Suprapubic skin (tissue), 4 donors: ENCODE data around the gene LGI4. TPM values are rescaled to one million over a fixed set of nuclear protein-coding genes. Genes with fewer than 3 reads are reported as not detected.

Source experiments
- DNase-seq, 2 donors: peaks; one replicate each; pipeline ENCODE4 v3.0.0-alpha.2; 2019; ENCODE audit warnings: low spot score in 2 of 2
- H3K27ac ChIP-seq: fragments of 200-600 bp; sonication (generic); one replicate; pipeline ENCODE4 v1.5.1; 2019
- H3K27me3 ChIP-seq: fragments of 200-600 bp; sonication (generic); one replicate; pipeline ENCODE4 v1.5.1; 2019
- H3K36me3 ChIP-seq: fragments of 200-600 bp; sonication (generic); one replicate; pipeline ENCODE4 v1.5.1; 2019
- H3K4me1 ChIP-seq: fragments of 200-600 bp; sonication (generic); one replicate; pipeline ENCODE4 v1.5.1; 2019
- H3K4me3 ChIP-seq: fragments of 200-600 bp; sonication (generic); one replicate; pipeline ENCODE4 v1.5.1; 2019; ENCODE audit warnings: mild to moderate bottlenecking
- H3K9me3 ChIP-seq: fragments of 200-600 bp; sonication (generic); one replicate; pipeline ENCODE4 v1.5.1; 2019
- EP300 ChIP-seq: sonication (generic); formaldehyde crosslinking; IDR thresholded peaks from one replicate; pipeline ENCODE4 v1.6.1; 2017; ENCODE audit warnings: antibody characterized with exemption
- POLR2A ChIP-seq, 2 donors: fragments of 450-650 bp; IDR thresholded peaks; one replicate each; pipeline ENCODE4 v1.6.1; 2017; ENCODE audit warnings: antibody characterized with exemption in 2 of 2, mild to moderate bottlenecking in 2 of 2, moderate library complexity in 2 of 2
- POLR2AphosphoS5 ChIP-seq, 3 donors: sonication (generic); formaldehyde crosslinking; IDR thresholded peaks; one replicate each; pipeline ENCODE4 v1.6.1; 2017; ENCODE audit warnings: antibody characterized with exemption in 3 of 3
- WGBS: methylation state at CpG from one replicate; pipeline ENCODE4 v1.1.5; 2018; 5-methylcytosine and 5-hydroxymethylcytosine counted together
- total RNA-seq, 4 donors: library from RNA; depleted of rRNA; stranded (reverse); fragments of >200 nt; gene quantifications; one replicate each; pipeline ENCODE4 v1.1.0, GENCODE V29; 2016
- TF ChIP-seq, protein P1 (sequence below), 2 donors: fragments of 200-600 bp in 1 of 2; fragments of 450-650 bp in 1 of 2; sonication (generic) in 1 of 2; IDR thresholded peaks; one replicate each; pipeline ENCODE4 v1.5.1; 2016 to 2019; ENCODE audit warnings: antibody characterized with exemption in 2 of 2, mild to moderate bottlenecking in 1 of 2, moderate library complexity in 1 of 2

Gene LGI4
- total RNA-seq, 4 donors from 2014 or later, result 4.3 to 11.8 (median 7.8) TPM

DNA sequence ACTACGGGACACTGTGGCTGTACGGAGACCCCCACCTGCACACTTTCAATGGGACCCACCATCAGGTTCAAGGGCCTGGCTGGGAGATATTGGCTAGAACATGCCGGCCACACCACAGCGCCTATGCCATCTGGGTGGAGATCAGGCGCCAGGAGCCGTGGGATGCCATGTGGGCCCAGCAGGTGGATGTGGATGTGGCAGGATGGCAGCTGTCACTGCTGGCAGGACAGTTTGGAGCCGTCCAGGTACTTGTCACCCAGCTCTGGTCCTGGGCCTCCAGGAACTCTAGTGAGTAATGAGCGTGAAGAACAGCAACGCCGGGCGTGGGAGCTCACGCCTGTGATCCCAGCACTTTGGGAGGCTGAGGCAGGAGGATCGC is 35.0 kb downstream of the LGI4 start:
- 91% methylated on average over 11 of the region's 13 CpGs for WGBS
- Histone ChIP-seq H3K27ac (no peak overlapping the region), H3K4me3 (no peak overlapping the region), H3K36me3 (no peaks in the 10 kb centered on the region), H3K27me3 (no peaks in the 10 kb centered on the region), H3K4me1 (peaks cover 35% of the 10 kb centered on the region), H3K9me3 (no peaks in the 10 kb centered on the region)
- DNase-seq, result no peak
- TF ChIP-seq, protein P1, sequence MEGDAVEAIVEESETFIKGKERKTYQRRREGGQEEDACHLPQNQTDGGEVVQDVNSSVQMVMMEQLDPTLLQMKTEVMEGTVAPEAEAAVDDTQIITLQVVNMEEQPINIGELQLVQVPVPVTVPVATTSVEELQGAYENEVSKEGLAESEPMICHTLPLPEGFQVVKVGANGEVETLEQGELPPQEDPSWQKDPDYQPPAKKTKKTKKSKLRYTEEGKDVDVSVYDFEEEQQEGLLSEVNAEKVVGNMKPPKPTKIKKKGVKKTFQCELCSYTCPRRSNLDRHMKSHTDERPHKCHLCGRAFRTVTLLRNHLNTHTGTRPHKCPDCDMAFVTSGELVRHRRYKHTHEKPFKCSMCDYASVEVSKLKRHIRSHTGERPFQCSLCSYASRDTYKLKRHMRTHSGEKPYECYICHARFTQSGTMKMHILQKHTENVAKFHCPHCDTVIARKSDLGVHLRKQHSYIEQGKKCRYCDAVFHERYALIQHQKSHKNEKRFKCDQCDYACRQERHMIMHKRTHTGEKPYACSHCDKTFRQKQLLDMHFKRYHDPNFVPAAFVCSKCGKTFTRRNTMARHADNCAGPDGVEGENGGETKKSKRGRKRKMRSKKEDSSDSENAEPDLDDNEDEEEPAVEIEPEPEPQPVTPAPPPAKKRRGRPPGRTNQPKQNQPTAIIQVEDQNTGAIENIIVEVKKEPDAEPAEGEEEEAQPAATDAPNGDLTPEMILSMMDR (IDR thresholded peaks at IDR 0.05), result no peak
- TF ChIP-seq POLR2AphosphoS5 (IDR thresholded peaks at IDR 0.05) (no peak), POLR2A (IDR thresholded peaks at IDR 0.05) (no peak), EP300 (no peak)

DNA sequence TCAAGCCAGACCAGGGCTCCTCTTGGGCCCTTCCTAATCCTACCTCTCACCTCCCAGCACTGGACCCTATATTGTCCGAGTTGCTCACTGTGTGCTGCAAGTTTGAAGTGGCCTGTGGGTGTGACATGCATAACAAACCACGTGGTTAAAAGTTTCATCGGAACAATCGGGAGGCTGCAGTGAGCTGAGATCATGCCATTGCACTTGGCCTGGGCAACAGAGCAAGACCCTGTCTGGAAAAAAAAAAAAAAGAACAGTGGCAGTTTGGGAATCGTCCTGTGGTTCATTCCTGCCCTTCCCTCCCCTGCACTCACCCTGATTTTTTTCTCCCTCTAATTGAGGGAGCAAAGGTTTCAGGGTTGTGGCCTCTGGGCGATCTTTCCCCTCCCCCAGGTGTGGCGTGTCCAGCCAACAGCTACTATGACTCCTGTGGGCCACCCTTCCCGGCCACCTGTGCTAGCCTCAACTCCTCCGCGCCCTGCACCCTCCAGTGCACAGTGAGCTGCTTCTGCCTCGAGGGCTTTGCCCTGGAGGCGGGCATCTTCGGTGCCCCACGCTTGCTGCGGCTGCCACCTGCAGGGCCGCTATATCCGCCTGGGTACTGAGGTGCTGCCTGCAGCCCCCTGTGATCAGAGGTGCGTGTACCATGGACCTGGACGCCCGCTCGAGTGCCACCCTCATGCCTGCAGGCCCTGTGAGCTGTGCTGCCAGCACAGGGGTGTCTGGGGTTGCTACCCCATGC is 35.5 kb downstream of the LGI4 start:
- DNase-seq, result no peak
- H3K4me1 ChIP-seq, result peaks cover 40% of the 10 kb centered on the region
- WGBS, result 66% methylated on average over 9 of the region's 21 CpGs
- peak overlapping the region; percentile 39 for H3K27ac ChIP-seq
- H3K9me3 ChIP-seq, result no peaks in the 10 kb centered on the region
- H3K36me3 ChIP-seq, result no peaks in the 10 kb centered on the region
- no peaks in the 10 kb centered on the region for H3K27me3 ChIP-seq
- TF ChIP-seq, protein P1 (IDR thresholded peaks at IDR 0.05), result no peak
- TF ChIP-seq EP300 (no peak), POLR2A (IDR thresholded peaks at IDR 0.05) (no peak), POLR2AphosphoS5 (IDR thresholded peaks at IDR 0.05) (no peak)
- H3K4me3 ChIP-seq, result no peak overlapping the region

DNA sequence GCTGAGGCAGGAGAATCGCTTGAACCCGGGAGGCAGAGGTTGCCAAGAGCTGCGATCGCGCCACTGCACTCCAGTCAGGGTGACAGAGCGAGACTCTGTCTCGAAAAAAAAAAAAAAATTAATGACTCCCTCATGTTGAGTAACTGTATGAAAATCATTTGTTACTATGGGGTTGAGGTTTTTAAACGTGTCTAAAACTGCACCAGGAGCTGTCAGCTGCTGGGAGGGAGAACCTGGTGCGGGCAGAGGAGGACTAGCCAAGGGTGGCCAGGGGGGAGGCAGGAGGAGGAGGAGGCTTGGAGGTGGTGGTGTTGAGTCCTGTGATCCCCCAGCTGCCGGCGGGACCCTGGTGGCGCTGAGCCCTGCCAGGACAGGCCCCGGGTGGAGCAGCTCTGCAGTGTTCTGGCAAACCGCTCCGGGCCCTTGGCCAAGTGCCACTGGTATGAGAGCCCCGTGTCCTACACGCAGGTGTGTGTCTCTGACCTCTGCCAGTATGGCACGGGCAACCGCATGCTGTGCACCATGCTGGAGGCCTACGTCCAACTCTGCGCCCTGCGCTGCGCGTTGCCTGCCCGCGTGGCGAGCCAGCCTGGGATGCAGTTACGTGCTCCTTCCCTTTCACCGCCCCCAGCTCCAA is 36.3 kb downstream of the LGI4 start:
- Histone ChIP-seq H3K36me3 (no peaks in the 10 kb centered on the region), H3K27ac (peak overlapping the region; percentile 39), H3K27me3 (no peaks in the 10 kb centered on the region), H3K9me3 (no peaks in the 10 kb centered on the region), H3K4me3 (no peak overlapping the region), H3K4me1 (peaks cover 47% of the 10 kb centered on the region)
- 53% methylated on average over 24 of the region's 29 CpGs for WGBS
- TF ChIP-seq EP300 (no peak), POLR2AphosphoS5 (IDR thresholded peaks at IDR 0.05) (no peak), POLR2A (IDR thresholded peaks at IDR 0.05) (no peak)
- TF ChIP-seq, protein P1 (IDR thresholded peaks at IDR 0.05), result no peak
- DNase-seq, result no peak

DNA sequence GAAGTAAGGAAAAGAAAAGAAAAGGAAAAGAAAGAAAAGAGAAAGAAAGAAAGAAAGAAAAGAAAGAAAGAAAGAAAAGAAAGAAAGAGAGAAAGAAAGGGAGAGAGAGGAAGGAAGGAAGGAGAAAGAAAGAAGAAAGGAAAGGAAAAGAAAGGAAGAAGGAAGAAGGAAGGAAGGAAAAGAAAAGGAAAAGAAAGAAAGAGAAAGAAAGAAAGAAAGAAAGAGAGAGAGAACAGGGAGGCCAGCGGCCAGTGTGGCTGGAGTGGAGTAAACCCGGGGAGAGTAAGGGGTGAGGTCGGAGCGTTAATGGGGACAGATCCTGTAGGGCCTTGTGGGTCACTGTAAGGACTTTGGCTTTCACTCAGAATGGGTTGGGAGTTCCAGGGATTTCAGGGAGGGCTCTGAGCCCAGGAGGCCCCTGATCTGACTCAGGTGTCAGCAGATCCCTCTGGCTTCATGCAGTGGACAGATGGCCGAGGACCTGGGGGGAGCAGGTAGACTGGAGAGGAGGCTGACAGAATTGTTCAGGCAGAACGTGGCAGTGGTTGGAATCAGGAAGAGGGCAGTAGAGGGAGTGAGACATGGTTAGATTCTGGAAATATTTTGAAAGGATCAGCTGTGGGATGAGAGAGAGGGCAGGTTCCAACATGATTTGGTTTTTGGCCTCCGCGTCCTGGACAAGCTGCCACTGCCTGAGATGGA is 39.0 kb downstream of the LGI4 start:
- H3K4me1 ChIP-seq, result peaks cover 66% of the 10 kb centered on the region
- H3K27ac ChIP-seq, result peak overlapping the region; percentile 50
- WGBS, result 51% methylated on average over 8 of the region's 8 CpGs
- no peak for DNase-seq
- H3K36me3 ChIP-seq, result no peaks in the 10 kb centered on the region
- no peak overlapping the region for H3K4me3 ChIP-seq
- H3K27me3 ChIP-seq, result no peaks in the 10 kb centered on the region
- TF ChIP-seq POLR2AphosphoS5 (IDR thresholded peaks at IDR 0.05) (no peak), POLR2A (IDR thresholded peaks at IDR 0.05) (no peak), EP300 (no peak)
- TF ChIP-seq, protein P1 (IDR thresholded peaks at IDR 0.05), result no peak
- H3K9me3 ChIP-seq, result no peaks in the 10 kb centered on the region

DNA sequence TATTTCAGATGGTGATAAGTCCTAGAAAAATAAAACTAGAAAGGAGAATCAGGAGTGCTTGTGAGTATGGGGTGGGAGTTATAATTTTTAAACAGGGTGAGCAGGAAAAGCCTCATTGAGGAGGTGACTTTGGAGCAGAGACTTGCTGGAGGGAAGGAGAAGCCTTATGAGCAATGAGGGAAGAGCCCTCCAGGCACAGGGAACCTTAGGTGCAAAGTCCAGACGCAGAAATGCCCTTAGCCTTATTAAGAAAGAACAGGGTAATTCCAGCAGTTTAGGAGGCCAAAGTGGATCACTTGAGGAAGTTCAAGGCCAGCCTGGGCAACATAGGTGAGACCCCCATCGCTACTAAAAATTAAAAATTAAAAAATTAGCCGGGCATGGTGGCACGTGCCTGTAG is 40.2 kb downstream of the LGI4 start:
- Histone ChIP-seq H3K27me3 (no peaks in the 10 kb centered on the region), H3K27ac (no peak overlapping the region), H3K9me3 (no peaks in the 10 kb centered on the region), H3K4me1 (peaks cover 68% of the 10 kb centered on the region), H3K4me3 (no peak overlapping the region), H3K36me3 (no peaks in the 10 kb centered on the region)
- whole genome bisulfite sequencing, result 92% methylated on average over 4 of the region's 4 CpGs
- no peak for DNase-seq
- no peak for TF ChIP-seq POLR2AphosphoS5 (IDR thresholded peaks at IDR 0.05)
- no peak for TF ChIP-seq EP300
- TF ChIP-seq, protein P1 (IDR thresholded peaks at IDR 0.05), result no peak
- no peak for TF ChIP-seq POLR2A (IDR thresholded peaks at IDR 0.05)
